Activated CD4-positive, CD25-positive, alpha-beta regulatory T cell treated with anti-CD3 and anti-CD28 coated beads, Interleukin-2, amount 50 U/mL, for 24 hours (primary cell): ENCODE measurements around the gene BARX2.

Experiments used
- ATAC-seq, 2 donors: fragments of 150-1000 bp; cut with Tn5 transposase; one replicate each; pipeline ENCODE4 v1.10.0; 2021; ENCODE audit warnings: mild to moderate bottlenecking in 1 of 2, moderate library complexity in 1 of 2

Gene BARX2

GRCh38 chr11:129440028-129440713 lies 64.5 kb downstream of the BARX2 start:
- no peak for ATAC-seq

GRCh38 chr11:129442171-129442570 lies 66.5 kb downstream of the BARX2 start:
- ATAC-seq: no peak

GRCh38 chr11:129443276-129443675 lies 67.6 kb downstream of the BARX2 start:
- no peak for ATAC-seq

GRCh38 chr11:129444274-129444673 lies 68.6 kb downstream of the BARX2 start:
- no peak for ATAC-seq

GRCh38 chr11:129445226-129445625 lies 69.6 kb downstream of the BARX2 start:
- no peak for ATAC-seq

GRCh38 chr11:129446572-129446971 lies 70.9 kb downstream of the BARX2 start:
- no peak for ATAC-seq

- ATAC-seq: no peak
Measured at GRCh38 chr11:129447654-129448239, 72.1 kb downstream of the BARX2 start.

- ATAC-seq: no peak
Measured at GRCh38 chr11:129451524-129451923, 75.9 kb downstream of the BARX2 start.

- ATAC-seq: no peak
Measured at GRCh38 chr11:129453293-129453721, 77.7 kb downstream of the BARX2 start.

- ATAC-seq: no peak
Measured at GRCh38 chr11:129455101-129455500, 79.5 kb downstream of the BARX2 start.

GRCh38 chr11:129455756-129456655 lies 80.4 kb downstream of the BARX2 start:
- ATAC-seq: no peak

GRCh38 chr11:129457321-129457720 lies 81.7 kb downstream of the BARX2 start:
- ATAC-seq: no peak

GRCh38 chr11:129458278-129458677 lies 82.6 kb downstream of the BARX2 start:
- no peak for ATAC-seq

- ATAC-seq: no peak
Measured at GRCh38 chr11:129458756-129459535, 83.3 kb downstream of the BARX2 start.

GRCh38 chr11:129460714-129461113 lies 85.1 kb downstream of the BARX2 start:
- ATAC-seq: no peak

GRCh38 chr11:129484068-129484467 lies 108.4 kb downstream of the BARX2 start:
- no peak for ATAC-seq

GRCh38 chr11:129489249-129489648 lies 113.6 kb downstream of the BARX2 start:
- no peak for ATAC-seq

GRCh38 chr11:129490004-129490403 lies 114.4 kb downstream of the BARX2 start:
- no peak for ATAC-seq

GRCh38 chr11:129493746-129494145 lies 118.1 kb downstream of the BARX2 start:
- no peak for ATAC-seq
